ENCODE results near the gene GKN2. TPM values are rescaled to one million over a fixed set of nuclear protein-coding genes. Genes with fewer than 3 reads are reported as not detected.

Gene GKN2
- total and polyA plus RNA-seq, 9 of the 15 experiments (the other 6 are each of a cell fraction or from before 2014, with no cell fraction given), result not detected

GRCh38 chr2:68940369-68940768, 12.3 kb downstream of the GKN2 start (continued):
- no peak for TF ChIP-seq MGA (IDR thresholded peaks at IDR 0.05)

Measured in K562 (cell line).